Loucy (cell line): ENCODE measurements around the gene TMEM200A.
A peak's percentile ranks its signal among the peaks of the same experiment; 100 is the strongest.

ENCODE experiments used
- H2AFZ ChIP-seq: fragments of 200-600 bp; sonication (generic); 2 replicates; pipeline ENCODE4 v1.6.0; 2016; ENCODE audit warnings: antibody characterized with exemption, mild to moderate bottlenecking, low read length, moderate library complexity
- H3F3A ChIP-seq: fragments of 200-600 bp; 2 replicates; pipeline ENCODE4 v1.6.0; 2016; ENCODE audit warnings: antibody characterized with exemption, low read depth, mild to moderate bottlenecking
- H3K27me3 ChIP-seq: fragments of 200-600 bp; sonication (generic); 2 replicates; pipeline ENCODE4 v1.6.1; 2014; ENCODE audit warnings: low read length, mild to moderate bottlenecking; ENCODE audit not compliant: insufficient read depth, poor library complexity, severe bottlenecking
- H3K36me3 ChIP-seq: fragments of 200-600 bp; sonication (generic); 2 replicates; pipeline ENCODE4 v1.6.1; 2016; ENCODE audit warnings: low read length; ENCODE audit not compliant: insufficient read depth
- H3K4me1 ChIP-seq: fragments of 200-600 bp; sonication (generic); 2 replicates; pipeline ENCODE4 v1.5.1; 2014; ENCODE audit warnings: low read length, mild to moderate bottlenecking; ENCODE audit not compliant: insufficient read depth, poor library complexity, severe bottlenecking
- H3K4me2 ChIP-seq: fragments of 200-600 bp; sonication (generic); 2 replicates; pipeline ENCODE4 v1.6.0; 2014; ENCODE audit warnings: antibody characterized with exemption, low read length, low read depth, mild to moderate bottlenecking; ENCODE audit not compliant: poor library complexity, severe bottlenecking
- H3K4me3 ChIP-seq: fragments of 200-600 bp; sonication (generic); 2 replicates; pipeline ENCODE4 v1.5.1; 2014; ENCODE audit warnings: low read length, mild to moderate bottlenecking, mixed read lengths; ENCODE audit not compliant: poor library complexity, severe bottlenecking
- H3K79me2 ChIP-seq: fragments of 200-600 bp; sonication (generic); 2 replicates; pipeline ENCODE4 v1.6.1; 2014; ENCODE audit warnings: low read length; ENCODE audit not compliant: insufficient read depth
- H3K9ac ChIP-seq: fragments of 200-600 bp; sonication (generic); 2 replicates; pipeline ENCODE4 v1.6.0; 2014; ENCODE audit warnings: mild to moderate bottlenecking, low read depth, low read length, moderate library complexity; ENCODE audit not compliant: poor library complexity, severe bottlenecking
- H3K9me2 ChIP-seq: fragments of 200-600 bp; sonication (generic); replicated peaks from 2 replicates; pipeline ENCODE4 v1.6.1; 2016; ENCODE audit warnings: low read depth, low read length, mixed read lengths
- H3K9me3 ChIP-seq: fragments of 200-600 bp; sonication (generic); 2 replicates; pipeline ENCODE4 v1.6.1; 2014; ENCODE audit warnings: mild to moderate bottlenecking, antibody characterized with exemption, low read length, low read depth; ENCODE audit not compliant: insufficient read depth
- H4K20me1 ChIP-seq: fragments of 200-600 bp; sonication (generic); 2 replicates; pipeline ENCODE4 v1.6.0; 2014; ENCODE audit warnings: antibody characterized with exemption, low read length, mild to moderate bottlenecking; ENCODE audit not compliant: insufficient read depth, poor library complexity, severe bottlenecking
- CTCF ChIP-seq: fragments of 200-600 bp; sonication (generic); conservative IDR thresholded peaks from 2 replicates; pipeline ENCODE4 v1.5.1; 2014; ENCODE audit warnings: mild to moderate bottlenecking, antibody characterized with exemption, low read length
- EZH2phosphoT487 ChIP-seq: fragments of 200-600 bp; IDR thresholded peaks from 2 replicates; pipeline ENCODE4 v1.6.1; 2018; ENCODE audit warnings: antibody characterized with exemption, mild to moderate bottlenecking, moderate library complexity, borderline replicate concordance

The TMEM200A gene

GRCh38 chr6:130379223-130379622, 13.4 kb downstream of the TMEM200A start:
- H3F3A ChIP-seq, result no peaks in the 10 kb centered on the region
- H3K9me2 ChIP-seq, result no peaks in the 10 kb centered on the region
- no peak overlapping the region for H2AFZ ChIP-seq
- no peaks in the 10 kb centered on the region for H4K20me1 ChIP-seq
- H3K36me3 ChIP-seq, result no peaks in the 10 kb centered on the region
- no peaks in the 10 kb centered on the region for H3K79me2 ChIP-seq
- no peaks in the 10 kb centered on the region for H3K9me3 ChIP-seq
- no peaks in the 10 kb centered on the region for H3K4me1 ChIP-seq
- no peak for TF ChIP-seq EZH2phosphoT487
- no peak for TF ChIP-seq CTCF
- H3K27me3 ChIP-seq, result no peaks in the 10 kb centered on the region
- no peak overlapping the region for H3K4me3 ChIP-seq
- H3K4me2 ChIP-seq, result no peak overlapping the region
- no peak overlapping the region for H3K9ac ChIP-seq

- no peak overlapping the region for H2AFZ ChIP-seq
- H3F3A ChIP-seq, result no peaks in the 10 kb centered on the region
- no peak overlapping the region for H3K9ac ChIP-seq
- no peaks in the 10 kb centered on the region for H3K9me3 ChIP-seq
- H4K20me1 ChIP-seq, result no peaks in the 10 kb centered on the region
- H3K27me3 ChIP-seq, result no peaks in the 10 kb centered on the region
- no peaks in the 10 kb centered on the region for H3K36me3 ChIP-seq
- TF ChIP-seq CTCF (no peak), EZH2phosphoT487 (no peak)
- H3K4me2 ChIP-seq, result no peak overlapping the region
- no peak overlapping the region for H3K4me3 ChIP-seq
- no peaks in the 10 kb centered on the region for H3K9me2 ChIP-seq
- H3K4me1 ChIP-seq, result no peaks in the 10 kb centered on the region
- no peaks in the 10 kb centered on the region for H3K79me2 ChIP-seq
Measured at GRCh38 chr6:130381012-130381411, 15.2 kb downstream of the TMEM200A start.

GRCh38 chr6:130381459-130382380, 15.9 kb downstream of the TMEM200A start:
- H3K9me3 ChIP-seq, result no peaks in the 10 kb centered on the region
- H2AFZ ChIP-seq, result no peak overlapping the region
- H3K79me2 ChIP-seq, result no peaks in the 10 kb centered on the region
- no peaks in the 10 kb centered on the region for H3K36me3 ChIP-seq
- no peaks in the 10 kb centered on the region for H3F3A ChIP-seq
- TF ChIP-seq CTCF, result peak; percentile 37; the same call in 1 of the 2 replicates
- no peak for TF ChIP-seq EZH2phosphoT487
- no peaks in the 10 kb centered on the region for H3K27me3 ChIP-seq
- peak overlapping the region; percentile 14 for H3K4me2 ChIP-seq
- H3K4me3 ChIP-seq, result no peak overlapping the region
- no peaks in the 10 kb centered on the region for H4K20me1 ChIP-seq
- H3K9me2 ChIP-seq, result no peaks in the 10 kb centered on the region
- no peak overlapping the region for H3K9ac ChIP-seq
- H3K4me1 ChIP-seq, result no peaks in the 10 kb centered on the region
